H1 (cell line): Measurements from ENCODE around the gene SLC1A5.

ENCODE experiments used
- ASH2L ChIP-seq: fragments of 200-600, 300-600 bp; sonication (generic); IDR thresholded peaks from one replicate; pipeline ENCODE4 v1.7.1; 2017; ENCODE audit warnings: low read length
- ATF2 ChIP-seq: IDR thresholded peaks from 2 replicates; pipeline ENCODE4 v1.6.1; 2012; ENCODE audit warnings: low read length, inconsistent platforms
- EGR1 ChIP-seq: IDR thresholded peaks from 2 replicates; pipeline ENCODE4 v1.6.1; 2011; ENCODE audit warnings: low read depth, low read length, borderline replicate concordance
- EP300 ChIP-seq, 2 experiments: IDR thresholded peaks; 1 replicate in 1 of 2; 2 replicates in 1 of 2; pipeline ENCODE4 v1.6.1; 2011 to 2012; ENCODE audit warnings: low read depth in 2 of 2, low read length in 2 of 2, mild to moderate bottlenecking in 2 of 2, borderline replicate concordance in 1 of 2, inconsistent platforms in 1 of 2, moderate library complexity in 1 of 2
- EZH2 ChIP-seq: fragments of 200-600 bp; sonication (generic); IDR thresholded peaks from 2 replicates; pipeline ENCODE4 v1.7.1; 2012; ENCODE audit warnings: low read depth, mild to moderate bottlenecking, moderate library complexity, low read length, inconsistent platforms; ENCODE audit not compliant: severe bottlenecking
- GABPA ChIP-seq: IDR thresholded peaks from 2 replicates; pipeline ENCODE4 v1.6.1; 2011; ENCODE audit warnings: mild to moderate bottlenecking, low read length, moderate library complexity, borderline replicate concordance; ENCODE audit not compliant: insufficient read depth
- JUND ChIP-seq: IDR thresholded peaks from 2 replicates; pipeline ENCODE4 v1.6.1; 2011; ENCODE audit warnings: mild to moderate bottlenecking, improper control_type of control experiment, low read length
- PHF8 ChIP-seq: fragments of 200-600 bp; sonication (generic); conservative IDR thresholded peaks from 2 replicates; pipeline ENCODE4 v1.7.1; 2012; ENCODE audit warnings: low read depth, mild to moderate bottlenecking, inconsistent platforms, low read length, moderate library complexity
- POLR2A ChIP-seq, 2 experiments: IDR thresholded peaks; 1 replicate in 1 of 2; 2 replicates in 1 of 2; pipeline ENCODE4 v1.6.1; 2011; ENCODE audit warnings: low read depth in 2 of 2, low read length in 2 of 2, mild to moderate bottlenecking in 2 of 2; ENCODE audit errors: control extremely low read depth in 1 of 2
- SUZ12 ChIP-seq: fragments of 200-600 bp; sonication (generic); IDR thresholded peaks from 2 replicates; pipeline ENCODE4 v1.6.1; 2012; ENCODE audit warnings: mild to moderate bottlenecking, inconsistent platforms, low read length, moderate library complexity, mixed read lengths
- TF ChIP-seq, protein P1 (sequence below), 3 experiments: IDR thresholded peaks; 1 replicate in 2 of 3; 2 replicates in 1 of 3; pipeline versions ENCODE4 v1.5.1 to v1.6.1; 2011; ENCODE audit warnings: low read length in 3 of 3, mild to moderate bottlenecking in 3 of 3, inconsistent platforms in 2 of 3, low read depth in 1 of 3, moderate library complexity in 1 of 3; ENCODE audit not compliant: insufficient read depth in 1 of 3; ENCODE audit errors: control extremely low read depth in 1 of 3

GRCh38 chr19:46834121-46834520 lies 45.7 kb upstream of the SLC1A5 start:
- no peak for TF ChIP-seq JUND
- no peak for TF ChIP-seq GABPA
- no peak for TF ChIP-seq ATF2
- no peak for TF ChIP-seq EZH2
- TF ChIP-seq ASH2L = no peak
- TF ChIP-seq, protein P1, sequence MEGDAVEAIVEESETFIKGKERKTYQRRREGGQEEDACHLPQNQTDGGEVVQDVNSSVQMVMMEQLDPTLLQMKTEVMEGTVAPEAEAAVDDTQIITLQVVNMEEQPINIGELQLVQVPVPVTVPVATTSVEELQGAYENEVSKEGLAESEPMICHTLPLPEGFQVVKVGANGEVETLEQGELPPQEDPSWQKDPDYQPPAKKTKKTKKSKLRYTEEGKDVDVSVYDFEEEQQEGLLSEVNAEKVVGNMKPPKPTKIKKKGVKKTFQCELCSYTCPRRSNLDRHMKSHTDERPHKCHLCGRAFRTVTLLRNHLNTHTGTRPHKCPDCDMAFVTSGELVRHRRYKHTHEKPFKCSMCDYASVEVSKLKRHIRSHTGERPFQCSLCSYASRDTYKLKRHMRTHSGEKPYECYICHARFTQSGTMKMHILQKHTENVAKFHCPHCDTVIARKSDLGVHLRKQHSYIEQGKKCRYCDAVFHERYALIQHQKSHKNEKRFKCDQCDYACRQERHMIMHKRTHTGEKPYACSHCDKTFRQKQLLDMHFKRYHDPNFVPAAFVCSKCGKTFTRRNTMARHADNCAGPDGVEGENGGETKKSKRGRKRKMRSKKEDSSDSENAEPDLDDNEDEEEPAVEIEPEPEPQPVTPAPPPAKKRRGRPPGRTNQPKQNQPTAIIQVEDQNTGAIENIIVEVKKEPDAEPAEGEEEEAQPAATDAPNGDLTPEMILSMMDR (IDR thresholded peaks at IDR 0.05; ENCODE audit: control extremely low read depth in 1 of 3, insufficient read depth in 1 of 3, low read depth in 1 of 3, low read length in 3 of 3) = no peak
- no peak for TF ChIP-seq PHF8
- TF ChIP-seq POLR2A (IDR thresholded peaks at IDR 0.05; ENCODE audit: control extremely low read depth in 1 of 2, low read depth in 2 of 2, low read length in 2 of 2) = no peak
- TF ChIP-seq EGR1 = no peak
- no peak for TF ChIP-seq EP300 (IDR thresholded peaks at IDR 0.05; ENCODE audit: borderline replicate concordance in 1 of 2, low read depth in 2 of 2, low read length in 2 of 2)
- no peak for TF ChIP-seq SUZ12
